Osteoblast (primary cell): ENCODE data around the gene KRTAP9-2. TPM values are rescaled to one million over a fixed set of nuclear protein-coding genes. Genes with fewer than 3 reads are reported as not detected.

Experiments used
- DNase-seq: peaks from one replicate; pipeline ENCODE4 v3.0.0; 2011; ENCODE audit warnings: low spot score, mixed read lengths; ENCODE audit not compliant: insufficient read length; ENCODE audit errors: missing footprints
- H2AFZ ChIP-seq: 2 replicates; pipeline ENCODE4 v1.6.0; 2011; ENCODE audit warnings: mild to moderate bottlenecking, low read length
- H3K27ac ChIP-seq: 2 replicates; pipeline ENCODE4 v1.5.1; 2011; ENCODE audit warnings: mild to moderate bottlenecking, low read depth, low read length, moderate library complexity
- H3K27me3 ChIP-seq: 2 replicates; pipeline ENCODE4 v1.6.0; 2012; ENCODE audit warnings: mild to moderate bottlenecking, control low read depth, inconsistent platforms, low read length, moderate library complexity; ENCODE audit not compliant: insufficient read depth
- H3K36me3 ChIP-seq: 2 replicates; pipeline ENCODE4 v1.5.1; 2011; ENCODE audit warnings: mild to moderate bottlenecking, low read length, control low read depth, moderate library complexity; ENCODE audit not compliant: insufficient read depth
- H3K4me1 ChIP-seq: 2 replicates; pipeline ENCODE4 v1.5.1; 2011; ENCODE audit warnings: mild to moderate bottlenecking, low read length, control low read depth, moderate library complexity; ENCODE audit not compliant: insufficient read depth
- H3K4me2 ChIP-seq: 2 replicates; pipeline ENCODE4 v1.6.0; 2011; ENCODE audit warnings: mild to moderate bottlenecking, low read length; ENCODE audit not compliant: insufficient read depth
- H3K4me3 ChIP-seq: fragments of 200-600 bp; sonication (generic); 3 replicates; pipeline ENCODE4 v1.5.1; 2012; ENCODE audit warnings: mild to moderate bottlenecking, low read length, inconsistent platforms; ENCODE audit not compliant: insufficient read depth
- H3K79me2 ChIP-seq: 2 replicates; pipeline ENCODE4 v1.6.0; 2012; ENCODE audit warnings: mild to moderate bottlenecking, low read length, control low read depth, inconsistent platforms; ENCODE audit not compliant: insufficient read depth
- H3K9me3 ChIP-seq: 2 replicates; pipeline ENCODE4 v1.5.1; 2011; ENCODE audit warnings: low read depth, low read length, control low read depth
- H4K20me1 ChIP-seq: 2 replicates; pipeline ENCODE4 v1.6.0; 2012; ENCODE audit warnings: mild to moderate bottlenecking, low read length, control low read depth; ENCODE audit not compliant: insufficient read depth
- total RNA-seq: library from RNA; depleted of rRNA; stranded (reverse); fragments of >200 nt; gene quantifications from 2 replicates; pipeline ENCODE4 v1.2.3, GENCODE V29; 2012
- TF ChIP-seq, protein P1 (sequence below): IDR thresholded peaks from 2 replicates; pipeline ENCODE4 v1.5.1; 2011; ENCODE audit warnings: mild to moderate bottlenecking, low read depth, low read length, moderate library complexity; ENCODE audit errors: extremely low read depth

KRTAP9-2 gene
- total RNA-seq, 1 donor, result not detected

DNA sequence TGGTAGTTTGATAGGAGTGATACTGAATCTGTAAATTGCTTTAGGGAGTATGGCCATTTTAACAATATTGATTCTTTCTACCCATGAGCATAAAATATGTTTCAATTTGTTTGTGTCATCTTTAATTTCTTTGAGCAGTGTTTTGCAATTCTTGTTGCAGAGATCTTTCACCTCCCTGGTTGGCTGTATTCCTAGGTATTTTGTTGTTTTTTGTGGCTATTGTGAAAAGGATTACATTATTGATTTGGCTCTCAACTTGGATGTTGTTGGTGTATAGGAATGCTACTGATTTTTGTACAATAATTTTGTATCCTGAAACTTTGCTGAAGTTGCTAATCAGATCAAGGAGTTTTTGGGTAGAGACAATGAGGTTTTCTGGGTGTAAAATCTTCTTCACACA is 32.0 kb downstream of the KRTAP9-2 start:
- no peaks in the 10 kb centered on the region for H3K9me3 ChIP-seq
- H4K20me1 ChIP-seq, result no peaks in the 10 kb centered on the region
- no peak overlapping the region for H2AFZ ChIP-seq
- H3K79me2 ChIP-seq, result no peaks in the 10 kb centered on the region
- no peaks in the 10 kb centered on the region for H3K27me3 ChIP-seq
- no peak overlapping the region for H3K27ac ChIP-seq
- H3K4me1 ChIP-seq, result no peaks in the 10 kb centered on the region
- H3K4me3 ChIP-seq, result no peak overlapping the region
- TF ChIP-seq, protein P1, sequence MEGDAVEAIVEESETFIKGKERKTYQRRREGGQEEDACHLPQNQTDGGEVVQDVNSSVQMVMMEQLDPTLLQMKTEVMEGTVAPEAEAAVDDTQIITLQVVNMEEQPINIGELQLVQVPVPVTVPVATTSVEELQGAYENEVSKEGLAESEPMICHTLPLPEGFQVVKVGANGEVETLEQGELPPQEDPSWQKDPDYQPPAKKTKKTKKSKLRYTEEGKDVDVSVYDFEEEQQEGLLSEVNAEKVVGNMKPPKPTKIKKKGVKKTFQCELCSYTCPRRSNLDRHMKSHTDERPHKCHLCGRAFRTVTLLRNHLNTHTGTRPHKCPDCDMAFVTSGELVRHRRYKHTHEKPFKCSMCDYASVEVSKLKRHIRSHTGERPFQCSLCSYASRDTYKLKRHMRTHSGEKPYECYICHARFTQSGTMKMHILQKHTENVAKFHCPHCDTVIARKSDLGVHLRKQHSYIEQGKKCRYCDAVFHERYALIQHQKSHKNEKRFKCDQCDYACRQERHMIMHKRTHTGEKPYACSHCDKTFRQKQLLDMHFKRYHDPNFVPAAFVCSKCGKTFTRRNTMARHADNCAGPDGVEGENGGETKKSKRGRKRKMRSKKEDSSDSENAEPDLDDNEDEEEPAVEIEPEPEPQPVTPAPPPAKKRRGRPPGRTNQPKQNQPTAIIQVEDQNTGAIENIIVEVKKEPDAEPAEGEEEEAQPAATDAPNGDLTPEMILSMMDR, result no peak
- H3K4me2 ChIP-seq, result no peak overlapping the region
- H3K36me3 ChIP-seq, result no peaks in the 10 kb centered on the region
- no peak for DNase-seq

- no peaks in the 10 kb centered on the region for H3K36me3 ChIP-seq
- H3K4me1 ChIP-seq, result no peaks in the 10 kb centered on the region
- no peaks in the 10 kb centered on the region for H3K27me3 ChIP-seq
- no peaks in the 10 kb centered on the region for H4K20me1 ChIP-seq
- no peak for DNase-seq
- H2AFZ ChIP-seq, result no peak overlapping the region
- TF ChIP-seq, protein P1, result no peak
- no peak overlapping the region for H3K4me2 ChIP-seq
- H3K27ac ChIP-seq, result no peak overlapping the region
- no peak overlapping the region for H3K4me3 ChIP-seq
- H3K9me3 ChIP-seq, result no peaks in the 10 kb centered on the region
- H3K79me2 ChIP-seq, result no peaks in the 10 kb centered on the region
These were observed 36.8 kb downstream of the KRTAP9-2 start for GRCh38 chr17:41263212-41263611.

- H3K79me2 ChIP-seq, result no peaks in the 10 kb centered on the region
- DNase-seq, result no peak
- no peak overlapping the region for H3K27ac ChIP-seq
- no peaks in the 10 kb centered on the region for H3K27me3 ChIP-seq
- no peaks in the 10 kb centered on the region for H3K36me3 ChIP-seq
- H3K9me3 ChIP-seq, result no peaks in the 10 kb centered on the region
- no peaks in the 10 kb centered on the region for H4K20me1 ChIP-seq
- no peak overlapping the region for H3K4me2 ChIP-seq
- TF ChIP-seq, protein P1, result no peak
- H3K4me1 ChIP-seq, result no peaks in the 10 kb centered on the region
- no peak overlapping the region for H3K4me3 ChIP-seq
- peak overlapping the region; percentile 5 for H2AFZ ChIP-seq
These were observed 38.2 kb downstream of the KRTAP9-2 start for GRCh38 chr17:41264599-41264998.

GRCh38 chr17:41265078-41265477 is 38.6 kb downstream of the KRTAP9-2 start, which contains the start of gene KRTAP9-6:
Gene KRTAP9-6 (plus strand): TSS chr17:41265378. CDS start chr17:41265378, 0 bp downstream.
- H3K79me2 ChIP-seq, result no peaks in the 10 kb centered on the region
- H3K9me3 ChIP-seq, result no peaks in the 10 kb centered on the region
- TF ChIP-seq, protein P1, result no peak
- peak within 1 kb of the TSS; percentile 5 for H2AFZ ChIP-seq
- no peak within 1 kb of the TSS for H3K4me2 ChIP-seq
- no peak within 1 kb of the TSS for H3K27ac ChIP-seq
- H3K27me3 ChIP-seq, result no peaks in the 10 kb centered on the region
- no peak for DNase-seq
- H3K36me3 ChIP-seq, result no peaks in the 10 kb centered on the region
- H4K20me1 ChIP-seq, result no peaks in the 10 kb centered on the region
- no peak within 1 kb of the TSS for H3K4me3 ChIP-seq
- no peaks in the 10 kb centered on the region for H3K4me1 ChIP-seq
